ENCODE results near the gene ZMAT5.

Gene ZMAT5

DNA sequence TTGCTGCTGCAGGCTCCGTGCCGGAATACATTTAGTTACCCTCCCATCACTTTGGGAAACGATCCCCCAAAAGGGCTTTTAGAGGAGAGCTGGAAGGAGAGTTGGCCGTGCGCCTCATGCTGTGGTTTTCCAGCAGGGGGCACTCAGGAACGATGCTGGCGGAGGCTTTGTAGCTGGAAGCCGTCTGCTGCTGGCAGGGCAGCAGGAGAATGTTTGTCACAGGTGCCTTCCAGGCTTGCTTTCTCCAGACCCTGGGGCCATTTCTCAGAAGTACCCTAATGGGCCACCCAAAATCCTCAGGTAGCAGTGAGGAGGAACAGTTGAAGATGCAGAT lies 77.0 kb downstream of the ZMAT5 start:
- 0 out of 2 replicates have a peak, but pooled peaks have one; percentile 25 for TF ChIP-seq NFIC (IDR thresholded peaks at IDR 0.05)
- no peak for TF ChIP-seq YY1 (IDR thresholded peaks at IDR 0.05; ENCODE audit: low read depth)
- peak; percentile 68 for TF ChIP-seq RAD21 (IDR thresholded peaks at IDR 0.05; ENCODE audit: low read depth)

- TF ChIP-seq TCF12 (IDR thresholded peaks at IDR 0.05; ENCODE audit: low read depth) (no peak), RAD21 (IDR thresholded peaks at IDR 0.05; ENCODE audit: low read depth) (no peak), EP300 (IDR thresholded peaks at IDR 0.05; ENCODE audit: borderline replicate concordance) (no peak), CREB1 (IDR thresholded peaks at IDR 0.05; ENCODE audit: low read depth) (no peak), EGR1 (IDR thresholded peaks at IDR 0.05) (no peak), MAX (IDR thresholded peaks at IDR 0.05) (no peak), CEBPB (IDR thresholded peaks at IDR 0.05) (no peak), NFIC (IDR thresholded peaks at IDR 0.05) (no peak), ZBTB7A (IDR thresholded peaks at IDR 0.05; ENCODE audit: low read depth) (no peak), TAF1 (IDR thresholded peaks at IDR 0.05; ENCODE audit: low read depth) (no peak), TEAD4 (IDR thresholded peaks at IDR 0.05) (no peak), YY1 (IDR thresholded peaks at IDR 0.05; ENCODE audit: low read depth) (no peak)
- TF ChIP-seq, protein P1, sequence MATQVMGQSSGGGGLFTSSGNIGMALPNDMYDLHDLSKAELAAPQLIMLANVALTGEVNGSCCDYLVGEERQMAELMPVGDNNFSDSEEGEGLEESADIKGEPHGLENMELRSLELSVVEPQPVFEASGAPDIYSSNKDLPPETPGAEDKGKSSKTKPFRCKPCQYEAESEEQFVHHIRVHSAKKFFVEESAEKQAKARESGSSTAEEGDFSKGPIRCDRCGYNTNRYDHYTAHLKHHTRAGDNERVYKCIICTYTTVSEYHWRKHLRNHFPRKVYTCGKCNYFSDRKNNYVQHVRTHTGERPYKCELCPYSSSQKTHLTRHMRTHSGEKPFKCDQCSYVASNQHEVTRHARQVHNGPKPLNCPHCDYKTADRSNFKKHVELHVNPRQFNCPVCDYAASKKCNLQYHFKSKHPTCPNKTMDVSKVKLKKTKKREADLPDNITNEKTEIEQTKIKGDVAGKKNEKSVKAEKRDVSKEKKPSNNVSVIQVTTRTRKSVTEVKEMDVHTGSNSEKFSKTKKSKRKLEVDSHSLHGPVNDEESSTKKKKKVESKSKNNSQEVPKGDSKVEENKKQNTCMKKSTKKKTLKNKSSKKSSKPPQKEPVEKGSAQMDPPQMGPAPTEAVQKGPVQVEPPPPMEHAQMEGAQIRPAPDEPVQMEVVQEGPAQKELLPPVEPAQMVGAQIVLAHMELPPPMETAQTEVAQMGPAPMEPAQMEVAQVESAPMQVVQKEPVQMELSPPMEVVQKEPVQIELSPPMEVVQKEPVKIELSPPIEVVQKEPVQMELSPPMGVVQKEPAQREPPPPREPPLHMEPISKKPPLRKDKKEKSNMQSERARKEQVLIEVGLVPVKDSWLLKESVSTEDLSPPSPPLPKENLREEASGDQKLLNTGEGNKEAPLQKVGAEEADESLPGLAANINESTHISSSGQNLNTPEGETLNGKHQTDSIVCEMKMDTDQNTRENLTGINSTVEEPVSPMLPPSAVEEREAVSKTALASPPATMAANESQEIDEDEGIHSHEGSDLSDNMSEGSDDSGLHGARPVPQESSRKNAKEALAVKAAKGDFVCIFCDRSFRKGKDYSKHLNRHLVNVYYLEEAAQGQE (IDR thresholded peaks at IDR 0.05; ENCODE audit: low read depth): no peak
- TF ChIP-seq, protein P2, sequence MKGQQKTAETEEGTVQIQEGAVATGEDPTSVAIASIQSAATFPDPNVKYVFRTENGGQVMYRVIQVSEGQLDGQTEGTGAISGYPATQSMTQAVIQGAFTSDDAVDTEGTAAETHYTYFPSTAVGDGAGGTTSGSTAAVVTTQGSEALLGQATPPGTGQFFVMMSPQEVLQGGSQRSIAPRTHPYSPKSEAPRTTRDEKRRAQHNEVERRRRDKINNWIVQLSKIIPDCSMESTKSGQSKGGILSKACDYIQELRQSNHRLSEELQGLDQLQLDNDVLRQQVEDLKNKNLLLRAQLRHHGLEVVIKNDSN (IDR thresholded peaks at IDR 0.05): no peak
Measured at GRCh38 chr22:29689206-29689879, 77.5 kb downstream of the ZMAT5 start.

- TF ChIP-seq CEBPB (IDR thresholded peaks at IDR 0.05) (no peak), NFIC (IDR thresholded peaks at IDR 0.05) (no peak), MAX (IDR thresholded peaks at IDR 0.05) (no peak), TCF12 (IDR thresholded peaks at IDR 0.05; ENCODE audit: low read depth) (no peak), CREB1 (IDR thresholded peaks at IDR 0.05; ENCODE audit: low read depth) (no peak), RAD21 (IDR thresholded peaks at IDR 0.05; ENCODE audit: low read depth) (no peak), TEAD4 (IDR thresholded peaks at IDR 0.05) (no peak)
- TF ChIP-seq, protein P2 (IDR thresholded peaks at IDR 0.05): no peak
Measured at GRCh38 chr22:29684244-29684643, 82.6 kb downstream of the ZMAT5 start.

DNA sequence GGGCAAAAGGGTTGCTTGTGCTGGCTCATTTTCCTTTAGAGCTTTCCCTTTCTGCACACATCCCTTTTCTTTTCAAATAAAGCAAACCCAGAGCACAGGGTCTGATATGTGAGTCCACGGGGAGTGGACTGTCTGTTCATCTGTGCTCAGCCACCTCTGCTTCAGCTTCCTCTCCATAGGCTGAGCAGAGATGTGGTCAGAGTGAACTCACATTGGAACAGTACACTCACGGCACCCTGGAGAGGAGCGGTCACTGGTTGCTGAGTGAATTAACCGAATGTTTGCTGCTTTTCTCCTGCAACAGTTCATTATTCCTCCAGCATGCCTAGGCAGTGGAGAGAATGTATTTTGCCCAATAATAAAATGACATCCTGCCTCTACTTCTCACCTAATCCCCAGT lies 83.3 kb downstream of the ZMAT5 start:
- no peak for TF ChIP-seq TEAD4 (IDR thresholded peaks at IDR 0.05)
- no peak for TF ChIP-seq EP300 (IDR thresholded peaks at IDR 0.05; ENCODE audit: borderline replicate concordance)
- TF ChIP-seq CREB1 (IDR thresholded peaks at IDR 0.05; ENCODE audit: low read depth): no peak
- TF ChIP-seq RAD21 (IDR thresholded peaks at IDR 0.05; ENCODE audit: low read depth): no peak
- no peak for TF ChIP-seq CEBPB (IDR thresholded peaks at IDR 0.05)
